ENCODE measurements around the gene TNFRSF25. TPM values are rescaled to one million over a fixed set of nuclear protein-coding genes. Genes with fewer than 3 reads are reported as not detected.

TNFRSF25 gene
- total RNA-seq, 1 donor from 2014 or later = 12.6 TPM

GRCh38 chr1:6500544-6501278, 34.7 kb upstream of the TNFRSF25 start:
- Histone ChIP-seq H3K9me3 (replicated peaks) (no peaks in the 10 kb centered on the region), H3K4me1 (peaks cover 69% of the 10 kb centered on the region), H3K4me3 (no peak overlapping the region), H3K27me3 (ENCODE audit: low read depth) (no peaks in the 10 kb centered on the region), H3K36me3 (no peaks in the 10 kb centered on the region), H3K27ac (replicated peaks) (peak overlapping the region; percentile 81)
- intact Hi-C loops (cut with micrococcal nuclease) = no loop called here
- no peak for TF ChIP-seq CTCF (IDR thresholded peaks at IDR 0.05; ENCODE audit: borderline replicate concordance)
- no peak for DNase-seq

GRCh38 chr1:6499296-6499695, 33.3 kb upstream of the TNFRSF25 start:
- Histone ChIP-seq H3K36me3 (no peaks in the 10 kb centered on the region), H3K4me3 (no peak overlapping the region), H3K27me3 (ENCODE audit: low read depth) (no peaks in the 10 kb centered on the region), H3K9me3 (replicated peaks) (no peaks in the 10 kb centered on the region), H3K27ac (replicated peaks) (peak overlapping the region; percentile 79), H3K4me1 (peaks cover 83% of the 10 kb centered on the region)
- TF ChIP-seq CTCF (IDR thresholded peaks at IDR 0.05; ENCODE audit: borderline replicate concordance) = no peak
- intact Hi-C loops (cut with micrococcal nuclease) = no loop called here
- DNase-seq = no peak

- TF ChIP-seq CTCF (IDR thresholded peaks at IDR 0.05; ENCODE audit: borderline replicate concordance) = no peak
- H3K36me3 ChIP-seq = no peaks in the 10 kb centered on the region
- intact Hi-C loops (cut with micrococcal nuclease) = no loop called here
- H3K4me1 ChIP-seq = peaks cover 89% of the 10 kb centered on the region
- no peak for DNase-seq
- no peaks in the 10 kb centered on the region for H3K27me3 ChIP-seq (ENCODE audit: low read depth)
- H3K27ac ChIP-seq (replicated peaks) = peak overlapping the region; percentile 79
- no peaks in the 10 kb centered on the region for H3K9me3 ChIP-seq (replicated peaks)
- H3K4me3 ChIP-seq = no peak overlapping the region
Observed at GRCh38 chr1:6498576-6499111, 32.7 kb upstream of the TNFRSF25 start.

- Histone ChIP-seq H3K9me3 (replicated peaks) (no peaks in the 10 kb centered on the region), H3K36me3 (no peaks in the 10 kb centered on the region), H3K27ac (replicated peaks) (peak overlapping the region; percentile 79), H3K4me1 (peaks cover 94% of the 10 kb centered on the region), H3K4me3 (peak overlapping the region; percentile 79), H3K27me3 (ENCODE audit: low read depth) (no peaks in the 10 kb centered on the region)
- no peak for DNase-seq
- intact Hi-C loops (cut with micrococcal nuclease) = no loop called here
- TF ChIP-seq CTCF (IDR thresholded peaks at IDR 0.05; ENCODE audit: borderline replicate concordance) = no peak
Observed at GRCh38 chr1:6497867-6498575, 32.0 kb upstream of the TNFRSF25 start.

- Histone ChIP-seq H3K4me1 (peaks cover 94% of the 10 kb centered on the region), H3K27me3 (ENCODE audit: low read depth) (no peaks in the 10 kb centered on the region), H3K36me3 (no peaks in the 10 kb centered on the region), H3K4me3 (peak overlapping the region; percentile 79), H3K27ac (replicated peaks) (peak overlapping the region; percentile 79), H3K9me3 (replicated peaks) (no peaks in the 10 kb centered on the region)
- TF ChIP-seq CTCF (IDR thresholded peaks at IDR 0.05; ENCODE audit: borderline replicate concordance) = no peak
- DNase-seq = peak; percentile 68
- intact Hi-C loops (cut with micrococcal nuclease) = no loop called here
Observed at GRCh38 chr1:6497215-6497866, 31.4 kb upstream of the TNFRSF25 start.
